ENCODE data around the gene UGCG.

DNA sequence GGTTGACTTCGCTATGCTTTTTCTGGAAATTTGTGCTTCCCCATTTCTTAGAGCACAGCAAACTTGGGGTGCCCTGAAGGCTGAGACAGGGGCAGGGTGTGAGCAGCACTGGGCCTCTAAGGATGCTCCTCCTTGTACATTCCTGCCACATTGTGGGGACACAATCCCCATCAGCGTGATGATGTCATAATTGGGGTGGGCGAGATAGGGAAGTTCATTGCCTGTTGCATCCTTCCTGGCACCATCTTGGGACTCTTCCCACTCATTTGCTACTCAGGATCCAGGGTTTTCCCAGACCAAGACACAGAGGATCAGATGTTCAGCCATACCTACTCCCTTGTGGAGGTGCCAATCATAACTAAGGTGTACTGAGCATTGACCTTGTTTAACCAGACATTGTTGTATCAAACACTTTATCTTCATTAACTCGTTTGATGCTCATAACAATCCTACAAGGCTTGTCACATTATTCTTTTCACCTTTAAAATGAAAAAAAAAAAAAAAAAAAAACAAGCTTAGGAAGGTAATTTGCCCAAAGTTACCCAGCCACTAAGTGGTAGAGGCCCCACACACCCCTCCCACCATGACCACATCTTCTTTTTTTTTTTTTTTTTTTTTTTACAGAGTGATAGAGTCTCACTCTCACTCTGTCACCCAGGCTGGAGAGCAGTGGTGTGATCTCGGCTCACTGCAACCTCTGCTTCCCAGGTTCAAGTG lies 87.6 kb downstream of the UGCG start:
- TF ChIP-seq, protein P1, sequence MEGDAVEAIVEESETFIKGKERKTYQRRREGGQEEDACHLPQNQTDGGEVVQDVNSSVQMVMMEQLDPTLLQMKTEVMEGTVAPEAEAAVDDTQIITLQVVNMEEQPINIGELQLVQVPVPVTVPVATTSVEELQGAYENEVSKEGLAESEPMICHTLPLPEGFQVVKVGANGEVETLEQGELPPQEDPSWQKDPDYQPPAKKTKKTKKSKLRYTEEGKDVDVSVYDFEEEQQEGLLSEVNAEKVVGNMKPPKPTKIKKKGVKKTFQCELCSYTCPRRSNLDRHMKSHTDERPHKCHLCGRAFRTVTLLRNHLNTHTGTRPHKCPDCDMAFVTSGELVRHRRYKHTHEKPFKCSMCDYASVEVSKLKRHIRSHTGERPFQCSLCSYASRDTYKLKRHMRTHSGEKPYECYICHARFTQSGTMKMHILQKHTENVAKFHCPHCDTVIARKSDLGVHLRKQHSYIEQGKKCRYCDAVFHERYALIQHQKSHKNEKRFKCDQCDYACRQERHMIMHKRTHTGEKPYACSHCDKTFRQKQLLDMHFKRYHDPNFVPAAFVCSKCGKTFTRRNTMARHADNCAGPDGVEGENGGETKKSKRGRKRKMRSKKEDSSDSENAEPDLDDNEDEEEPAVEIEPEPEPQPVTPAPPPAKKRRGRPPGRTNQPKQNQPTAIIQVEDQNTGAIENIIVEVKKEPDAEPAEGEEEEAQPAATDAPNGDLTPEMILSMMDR (IDR thresholded peaks at IDR 0.05), result no peak
- no peak for TF ChIP-seq POLR2A (IDR thresholded peaks at IDR 0.05)
